Gastroesophageal sphincter (tissue), 3 donors: ENCODE results near the gene BACH1.

Experiments
- POLR2A ChIP-seq, 2 donors: fragments of 450-650 bp; IDR thresholded peaks; one replicate each; pipeline ENCODE4 v1.6.1; 2017; ENCODE audit warnings: antibody characterized with exemption in 2 of 2, mild to moderate bottlenecking in 2 of 2, moderate library complexity in 1 of 2
- POLR2AphosphoS5 ChIP-seq: sonication (generic); formaldehyde crosslinking; IDR thresholded peaks from one replicate; pipeline ENCODE4 v1.6.1; 2017; ENCODE audit warnings: antibody characterized with exemption
- TF ChIP-seq, protein P1 (sequence below), 4 experiments: fragments of 200-600 bp in 2 of 4; fragments of 450-650 bp in 2 of 4; sonication (generic) in 1 of 4; IDR thresholded peaks; one replicate each; pipeline ENCODE4 v1.5.1; 2017 to 2019; ENCODE audit warnings: antibody characterized with exemption in 4 of 4, mild to moderate bottlenecking in 2 of 4, moderate library complexity in 2 of 4

GRCh38 chr21:29378832-29379231 is 80.1 kb downstream of the BACH1 start:
- no peak for TF ChIP-seq POLR2A (IDR thresholded peaks at IDR 0.05)
- TF ChIP-seq, protein P1, sequence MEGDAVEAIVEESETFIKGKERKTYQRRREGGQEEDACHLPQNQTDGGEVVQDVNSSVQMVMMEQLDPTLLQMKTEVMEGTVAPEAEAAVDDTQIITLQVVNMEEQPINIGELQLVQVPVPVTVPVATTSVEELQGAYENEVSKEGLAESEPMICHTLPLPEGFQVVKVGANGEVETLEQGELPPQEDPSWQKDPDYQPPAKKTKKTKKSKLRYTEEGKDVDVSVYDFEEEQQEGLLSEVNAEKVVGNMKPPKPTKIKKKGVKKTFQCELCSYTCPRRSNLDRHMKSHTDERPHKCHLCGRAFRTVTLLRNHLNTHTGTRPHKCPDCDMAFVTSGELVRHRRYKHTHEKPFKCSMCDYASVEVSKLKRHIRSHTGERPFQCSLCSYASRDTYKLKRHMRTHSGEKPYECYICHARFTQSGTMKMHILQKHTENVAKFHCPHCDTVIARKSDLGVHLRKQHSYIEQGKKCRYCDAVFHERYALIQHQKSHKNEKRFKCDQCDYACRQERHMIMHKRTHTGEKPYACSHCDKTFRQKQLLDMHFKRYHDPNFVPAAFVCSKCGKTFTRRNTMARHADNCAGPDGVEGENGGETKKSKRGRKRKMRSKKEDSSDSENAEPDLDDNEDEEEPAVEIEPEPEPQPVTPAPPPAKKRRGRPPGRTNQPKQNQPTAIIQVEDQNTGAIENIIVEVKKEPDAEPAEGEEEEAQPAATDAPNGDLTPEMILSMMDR (IDR thresholded peaks at IDR 0.05), result no peak
- no peak for TF ChIP-seq POLR2AphosphoS5
